ENCODE data around the gene RSPH10B2.
A peak's percentile ranks its signal among the peaks of the same experiment; 100 is the strongest.
"Not testable (repeated sequence)": the region's sequence is repeated elsewhere in the genome, so short reads cannot be mapped to it uniquely, and the experiment has no call there.

The RSPH10B2 gene

GRCh38 chr7:6753964-6754363, at the start of gene RSPH10B2:
TSS of gene RSPH10B2 (plus strand) at chr7:6754103. CDS start at chr7:6757678, 3,575 bp downstream.
- DNase-seq (ENCODE audit: extremely low read depth, low read depth); H3K4me3 ChIP-seq (replicated peaks; ENCODE audit: low read depth, low read length): not testable (repeated sequence)

DNA sequence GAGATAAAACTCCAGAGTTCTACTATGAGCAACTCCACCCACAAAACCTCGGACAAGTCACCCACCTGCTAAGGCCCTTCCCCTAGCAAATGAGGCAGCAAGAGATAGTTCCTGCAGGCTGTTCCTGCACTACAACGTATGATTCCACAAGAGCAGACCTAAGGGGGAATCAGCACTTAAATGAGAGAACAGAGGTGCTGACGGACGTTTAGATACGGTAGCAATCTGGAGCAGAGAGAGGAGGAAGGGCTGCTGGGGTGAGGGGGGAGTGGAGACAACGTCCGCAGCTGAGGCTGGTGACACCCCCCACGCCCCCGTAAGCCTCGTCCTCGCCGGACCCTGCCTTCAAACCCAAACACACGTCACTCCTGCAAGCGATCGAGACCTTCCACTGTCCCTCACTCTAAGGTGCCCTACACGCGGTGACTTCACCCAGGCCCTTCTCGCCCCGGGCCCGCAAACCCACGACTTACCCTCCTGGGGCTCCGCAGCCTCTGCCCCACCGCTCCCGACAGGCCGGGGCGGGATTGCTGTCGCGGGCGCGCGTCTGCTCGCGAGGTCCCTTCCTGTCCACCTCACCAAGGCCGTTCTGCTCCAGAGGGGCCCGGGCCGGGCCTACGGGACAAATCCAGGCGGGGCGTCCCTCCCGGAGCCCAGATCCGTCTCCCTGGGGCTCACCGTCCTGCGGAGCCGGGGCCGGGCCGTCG, 47.8 kb upstream of the RSPH10B2 start:
- peak overlapping the region; percentile 88 for H3K4me3 ChIP-seq (replicated peaks; ENCODE audit: low read depth, low read length)
- no peak for TF ChIP-seq CTCF (IDR thresholded peaks at IDR 0.05; ENCODE audit: low read depth, low read length, missing control alignments)
- DNase-seq (ENCODE audit: extremely low read depth, low read depth) = no peak

GRCh38 chr7:6706666-6707407, 47.1 kb upstream of the RSPH10B2 start, which contains the start of gene ZNF12:
TSS of gene ZNF12 (minus strand) at chr7:6706947. CDS start at chr7:6705173, 1,774 bp downstream.
- peak within 1 kb of the TSS; percentile 88 for H3K4me3 ChIP-seq (replicated peaks; ENCODE audit: low read depth, low read length)
- TF ChIP-seq CTCF (IDR thresholded peaks at IDR 0.05; ENCODE audit: low read depth, low read length, missing control alignments) = no peak
- peak; percentile 74 for DNase-seq (ENCODE audit: extremely low read depth, low read depth)

GRCh38 chr7:6708304-6708703, 45.6 kb upstream of the RSPH10B2 start:
- no peak for TF ChIP-seq CTCF (IDR thresholded peaks at IDR 0.05; ENCODE audit: low read depth, low read length, missing control alignments)
- H3K4me3 ChIP-seq (replicated peaks; ENCODE audit: low read depth, low read length) = no peak overlapping the region
- DNase-seq (ENCODE audit: extremely low read depth, low read depth) = no peak

DNA sequence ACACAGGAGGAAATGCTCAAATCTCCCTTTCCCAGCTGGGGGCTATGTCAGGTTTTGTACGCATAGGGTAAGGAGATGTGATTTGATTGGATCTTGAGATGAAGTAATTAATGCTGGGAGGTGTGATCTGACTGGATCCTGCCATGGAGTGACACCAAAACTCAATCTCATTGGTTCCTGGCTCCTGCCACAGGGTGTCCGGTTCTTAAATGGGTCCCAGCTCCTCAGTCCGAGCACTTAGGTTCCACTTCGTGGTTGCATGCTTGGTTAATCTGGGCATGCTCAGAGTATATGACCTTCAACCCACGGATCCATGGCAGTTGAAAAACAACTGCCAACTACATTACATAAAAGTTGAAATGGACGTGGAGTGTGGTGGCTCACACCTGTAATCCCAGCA, 44.1 kb upstream of the RSPH10B2 start:
- no peak overlapping the region for H3K4me3 ChIP-seq (replicated peaks; ENCODE audit: low read depth, low read length)
- no peak for DNase-seq (ENCODE audit: extremely low read depth, low read depth)

GRCh38 chr7:6714360-6714759, 39.5 kb upstream of the RSPH10B2 start:
- DNase-seq (ENCODE audit: extremely low read depth, low read depth) = no peak
- H3K4me3 ChIP-seq (replicated peaks; ENCODE audit: low read depth, low read length) = no peak overlapping the region
- TF ChIP-seq CTCF (IDR thresholded peaks at IDR 0.05; ENCODE audit: low read depth, low read length, missing control alignments) = no peak

More for the DNA sequence above, 44.1 kb upstream of the RSPH10B2 start:
- TF ChIP-seq CTCF (IDR thresholded peaks at IDR 0.05; ENCODE audit: low read depth, low read length, missing control alignments) = no peak

GRCh38 chr7:6715898-6716297, 38.0 kb upstream of the RSPH10B2 start:
- DNase-seq (ENCODE audit: extremely low read depth, low read depth); H3K4me3 ChIP-seq (replicated peaks; ENCODE audit: low read depth, low read length): not testable (repeated sequence)

Data from HFF-Myc (cell line).